Type B pancreatic cell (in vitro differentiated cells): ENCODE data around the gene LRRC3. TPM values are rescaled to one million over a fixed set of nuclear protein-coding genes. Genes with fewer than 3 reads are reported as not detected.

ENCODE experiments used
- DNase-seq: peaks from one replicate; pipeline ENCODE4 v3.0.0; 2021; ENCODE audit warnings: mixed read lengths; ENCODE audit not compliant: unreplicated experiment; ENCODE audit errors: extremely low spot score
- H3K27ac Mint-ChIP-seq: 2 replicates; pipeline ENCODE4 v1.8.0; 2021; ENCODE audit warnings: mild to moderate bottlenecking, mixed read lengths
- H3K27me3 Mint-ChIP-seq: 2 replicates; pipeline ENCODE4 v1.8.0; 2021; ENCODE audit warnings: mixed read lengths
- H3K36me3 Mint-ChIP-seq: 2 replicates; pipeline ENCODE4 v1.8.0; 2021; ENCODE audit warnings: mixed read lengths
- H3K4me1 Mint-ChIP-seq: one replicate; pipeline ENCODE4 v1.8.0; 2021; ENCODE audit warnings: mixed read lengths; ENCODE audit not compliant: unreplicated experiment
- H3K4me3 Mint-ChIP-seq: 2 replicates; pipeline ENCODE4 v1.8.0; 2021; ENCODE audit warnings: mild to moderate bottlenecking, mixed read lengths
- H3K9me3 Mint-ChIP-seq: 2 replicates; pipeline ENCODE4 v1.8.0; 2021; ENCODE audit warnings: mixed read lengths
- CTCF ChIP-seq: fragments of 200-600 bp; sonication (generic); conservative IDR thresholded peaks from 2 replicates; pipeline ENCODE4 v1.5.0; 2021; ENCODE audit warnings: antibody characterized with exemption, mild to moderate bottlenecking
- total RNA-seq: library from RNA; stranded (reverse); gene quantifications from 2 replicates; pipeline ENCODE4 v1.2.1, GENCODE V29; 2021; ENCODE audit warnings: low replicate concordance

Gene LRRC3
- total RNA-seq, 1 donor from 2014 or later = 8.7 TPM

DNA sequence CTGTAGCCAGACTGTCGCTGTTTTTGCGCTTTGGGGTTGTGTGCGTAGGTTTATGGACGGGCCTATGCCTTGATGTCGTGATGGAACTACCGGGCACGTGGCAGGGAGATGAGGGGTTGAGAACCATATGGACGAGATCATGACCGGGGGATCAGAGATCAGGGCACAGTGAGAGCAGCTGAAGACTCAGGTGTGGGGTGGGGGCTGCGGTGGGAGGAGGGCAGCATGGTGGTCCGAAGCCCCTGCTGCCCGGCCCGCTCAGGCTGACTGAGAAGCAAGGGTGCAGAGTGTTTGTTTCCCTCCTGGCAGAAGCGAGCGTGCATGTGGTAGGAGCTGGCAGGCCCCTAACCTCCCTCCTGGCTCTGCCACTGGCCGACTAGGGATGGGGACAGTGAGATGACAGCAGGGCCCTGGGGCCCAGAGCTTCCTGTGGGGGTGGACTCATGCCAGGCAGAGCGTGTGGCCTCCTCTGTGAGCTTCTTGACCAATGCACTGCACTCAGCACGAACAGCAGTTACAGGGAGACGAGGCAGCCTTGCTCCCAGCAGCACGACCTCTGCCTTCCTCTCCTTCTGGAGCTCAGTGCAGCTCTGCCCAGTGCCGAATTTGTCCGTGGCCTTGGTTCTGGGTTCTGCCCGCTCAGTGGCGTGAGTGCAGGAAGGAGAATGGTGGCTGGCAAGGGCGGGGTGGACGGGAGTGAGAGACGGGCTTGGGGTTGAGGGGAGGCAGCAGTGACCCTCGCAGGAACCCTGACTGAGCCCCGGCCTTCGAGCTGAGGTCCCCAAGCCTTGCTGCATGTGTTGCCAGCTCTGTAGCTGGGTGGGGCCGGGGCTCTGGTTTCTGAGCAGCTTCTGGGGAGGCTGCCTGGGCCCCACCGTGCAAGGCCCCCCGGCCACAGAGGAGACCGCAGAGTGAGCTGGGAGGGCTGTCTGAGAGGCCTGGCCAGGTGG is 22.2 kb upstream of the LRRC3 start:
- no peak overlapping the region for H3K27ac Mint-ChIP-seq
- peak; percentile 62 for DNase-seq
- H3K4me3 Mint-ChIP-seq = no peak overlapping the region
- H3K27me3 Mint-ChIP-seq = no peaks in the 10 kb centered on the region
- TF ChIP-seq CTCF = no peak
- no peaks in the 10 kb centered on the region for H3K4me1 Mint-ChIP-seq
- H3K9me3 Mint-ChIP-seq = peaks cover 15% of the 10 kb centered on the region
- H3K36me3 Mint-ChIP-seq = no peaks in the 10 kb centered on the region

- Mint-ChIP-seq H3K27ac (no peak overlapping the region), H3K36me3 (no peaks in the 10 kb centered on the region), H3K4me3 (no peak overlapping the region), H3K27me3 (no peaks in the 10 kb centered on the region), H3K4me1 (no peaks in the 10 kb centered on the region), H3K9me3 (peaks cover 15% of the 10 kb centered on the region)
- TF ChIP-seq CTCF = no peak
- DNase-seq = peak; percentile 66
Observed at GRCh38 chr21:44433791-44434567, 21.3 kb upstream of the LRRC3 start.

GRCh38 chr21:44434568-44434925 is 20.8 kb upstream of the LRRC3 start:
- H3K27ac Mint-ChIP-seq = no peak overlapping the region
- TF ChIP-seq CTCF = no peak
- H3K9me3 Mint-ChIP-seq = peaks cover 15% of the 10 kb centered on the region
- H3K4me1 Mint-ChIP-seq = no peaks in the 10 kb centered on the region
- no peaks in the 10 kb centered on the region for H3K36me3 Mint-ChIP-seq
- H3K4me3 Mint-ChIP-seq = no peak overlapping the region
- H3K27me3 Mint-ChIP-seq = no peaks in the 10 kb centered on the region
- DNase-seq = peak; percentile 52

- no peak for TF ChIP-seq CTCF
- no peaks in the 10 kb centered on the region for H3K36me3 Mint-ChIP-seq
- no peak overlapping the region for H3K27ac Mint-ChIP-seq
- H3K4me3 Mint-ChIP-seq = no peak overlapping the region
- DNase-seq = peak; percentile 66
- H3K9me3 Mint-ChIP-seq = peaks cover 13% of the 10 kb centered on the region
- H3K27me3 Mint-ChIP-seq = no peaks in the 10 kb centered on the region
- no peaks in the 10 kb centered on the region for H3K4me1 Mint-ChIP-seq
Observed at GRCh38 chr21:44434936-44435635, 20.2 kb upstream of the LRRC3 start.

GRCh38 chr21:44436111-44436611 is 19.1 kb upstream of the LRRC3 start:
- no peak overlapping the region for H3K4me3 Mint-ChIP-seq
- H3K9me3 Mint-ChIP-seq = peaks cover 7% of the 10 kb centered on the region
- TF ChIP-seq CTCF = no peak
- no peaks in the 10 kb centered on the region for H3K27me3 Mint-ChIP-seq
- peak; percentile 61 for DNase-seq
- no peaks in the 10 kb centered on the region for H3K36me3 Mint-ChIP-seq
- H3K4me1 Mint-ChIP-seq = no peaks in the 10 kb centered on the region
- no peak overlapping the region for H3K27ac Mint-ChIP-seq
